HEK293 (cell line): Measurements from ENCODE around the gene PRKCZ.
A peak's percentile ranks its signal among the peaks of the same experiment; 100 is the strongest.

ENCODE experiments used
- BCL11A ChIP-seq: fragments of 450-650 bp; formaldehyde crosslinking; IDR thresholded peaks from 2 replicates; pipeline ENCODE4 v1.5.1; 2016; ENCODE audit warnings: low read depth, missing biosample characterization, missing genetic modification characterization
- INSM2 ChIP-seq: fragments of 450-650 bp; formaldehyde crosslinking; IDR thresholded peaks from 2 replicates; pipeline ENCODE4 v1.5.1; 2016; ENCODE audit warnings: missing biosample characterization, missing genetic modification characterization
- PRDM1 ChIP-seq: fragments of 450-650 bp; formaldehyde crosslinking; IDR thresholded peaks from 2 replicates; pipeline ENCODE4; 2016; ENCODE audit warnings: missing biosample characterization, missing genetic modification characterization
- SCRT1 ChIP-seq: fragments of 450-650 bp; formaldehyde crosslinking; IDR thresholded peaks from 2 replicates; pipeline ENCODE4 v1.5.1; 2016; ENCODE audit warnings: missing biosample characterization, missing genetic modification characterization, borderline replicate concordance
- ZBTB20 ChIP-seq: fragments of 450-650 bp; formaldehyde crosslinking; IDR thresholded peaks from 2 replicates; pipeline ENCODE4 v1.5.1; 2016; ENCODE audit warnings: missing biosample characterization, missing genetic modification characterization
- ZBTB48 ChIP-seq: fragments of 450-650 bp; formaldehyde crosslinking; IDR thresholded peaks from 2 replicates; pipeline ENCODE4 v1.5.1; 2016; ENCODE audit warnings: missing biosample characterization, missing genetic modification characterization
- ZBTB49 ChIP-seq: fragments of 450-650 bp; formaldehyde crosslinking; IDR thresholded peaks from 2 replicates; pipeline ENCODE4 v1.5.1; 2016; ENCODE audit warnings: missing biosample characterization, missing genetic modification characterization, low read depth
- ZNF132 ChIP-seq: fragments of 450-650 bp; formaldehyde crosslinking; IDR thresholded peaks from 2 replicates; pipeline ENCODE4 v1.5.1; 2017; ENCODE audit warnings: missing biosample characterization, missing genetic modification characterization, borderline replicate concordance
- ZNF324 ChIP-seq: fragments of 450-650 bp; formaldehyde crosslinking; IDR thresholded peaks from 2 replicates; pipeline ENCODE4 v1.5.1; 2016; ENCODE audit warnings: missing biosample characterization, missing genetic modification characterization
- ZNF341 ChIP-seq: fragments of 450-650 bp; formaldehyde crosslinking; IDR thresholded peaks from 2 replicates; pipeline ENCODE4; 2016; ENCODE audit warnings: low read depth, missing biosample characterization, missing genetic modification characterization
- ZNF350 ChIP-seq: fragments of 450-650 bp; formaldehyde crosslinking; IDR thresholded peaks from 2 replicates; pipeline ENCODE4 v1.5.0; 2017; ENCODE audit warnings: missing biosample characterization, mild to moderate bottlenecking, missing genetic modification characterization
- ZNF544 ChIP-seq: fragments of 450-650 bp; formaldehyde crosslinking; IDR thresholded peaks from 2 replicates; pipeline ENCODE4 v1.5.0; 2017; ENCODE audit warnings: missing biosample characterization, missing genetic modification characterization
- ZNF548 ChIP-seq: fragments of 450-650 bp; formaldehyde crosslinking; IDR thresholded peaks from 2 replicates; pipeline ENCODE4 v1.5.1; 2016; ENCODE audit warnings: missing biosample characterization, missing genetic modification characterization
- ZNF580 ChIP-seq: fragments of 450-650 bp; formaldehyde crosslinking; IDR thresholded peaks from 2 replicates; pipeline ENCODE4 v1.5.1; 2016; ENCODE audit warnings: missing biosample characterization, missing genetic modification characterization
- ZNF623 ChIP-seq: fragments of 450-650 bp; formaldehyde crosslinking; IDR thresholded peaks from 2 replicates; pipeline ENCODE4 v1.5.1; 2016; ENCODE audit warnings: missing biosample characterization, missing genetic modification characterization
- ZNF658 ChIP-seq: fragments of 450-650 bp; formaldehyde crosslinking; IDR thresholded peaks from 2 replicates; pipeline ENCODE4; 2016; ENCODE audit warnings: missing biosample characterization, missing genetic modification characterization
- TF ChIP-seq, protein P1 (sequence below): fragments of 450-650 bp; formaldehyde crosslinking; IDR thresholded peaks from 2 replicates; pipeline ENCODE4 v1.5.1; 2016; ENCODE audit warnings: missing biosample characterization, missing genetic modification characterization
- TF ChIP-seq, protein P2 (sequence below): fragments of 450-650 bp; formaldehyde crosslinking; IDR thresholded peaks from 2 replicates; pipeline ENCODE4 v1.5.1; 2016; ENCODE audit warnings: missing biosample characterization, missing genetic modification characterization
- TF ChIP-seq, protein P3 (sequence below): fragments of 450-650 bp; formaldehyde crosslinking; IDR thresholded peaks from 2 replicates; pipeline ENCODE4 v1.5.1; 2016; ENCODE audit warnings: missing biosample characterization, missing genetic modification characterization
- TF ChIP-seq, protein P4 (sequence below): fragments of 450-650 bp; formaldehyde crosslinking; IDR thresholded peaks from 2 replicates; pipeline ENCODE4 v1.5.1; 2016; ENCODE audit warnings: missing biosample characterization, missing genetic modification characterization
- TF ChIP-seq, protein P5 (sequence below): fragments of 450-650 bp; formaldehyde crosslinking; IDR thresholded peaks from 2 replicates; pipeline ENCODE4 v1.5.1; 2016; ENCODE audit warnings: missing biosample characterization, missing genetic modification characterization, low read depth
- TF ChIP-seq, protein P6 (sequence below): fragments of 450-650 bp; formaldehyde crosslinking; IDR thresholded peaks from 2 replicates; pipeline ENCODE4 v1.5.1; 2016; ENCODE audit warnings: missing biosample characterization, missing genetic modification characterization, borderline replicate concordance

The PRKCZ gene

GRCh38 chr1:2212532-2213491 is 162.6 kb downstream of the PRKCZ start (continued):
- TF ChIP-seq ZNF350: no peak
- TF ChIP-seq, protein P1, sequence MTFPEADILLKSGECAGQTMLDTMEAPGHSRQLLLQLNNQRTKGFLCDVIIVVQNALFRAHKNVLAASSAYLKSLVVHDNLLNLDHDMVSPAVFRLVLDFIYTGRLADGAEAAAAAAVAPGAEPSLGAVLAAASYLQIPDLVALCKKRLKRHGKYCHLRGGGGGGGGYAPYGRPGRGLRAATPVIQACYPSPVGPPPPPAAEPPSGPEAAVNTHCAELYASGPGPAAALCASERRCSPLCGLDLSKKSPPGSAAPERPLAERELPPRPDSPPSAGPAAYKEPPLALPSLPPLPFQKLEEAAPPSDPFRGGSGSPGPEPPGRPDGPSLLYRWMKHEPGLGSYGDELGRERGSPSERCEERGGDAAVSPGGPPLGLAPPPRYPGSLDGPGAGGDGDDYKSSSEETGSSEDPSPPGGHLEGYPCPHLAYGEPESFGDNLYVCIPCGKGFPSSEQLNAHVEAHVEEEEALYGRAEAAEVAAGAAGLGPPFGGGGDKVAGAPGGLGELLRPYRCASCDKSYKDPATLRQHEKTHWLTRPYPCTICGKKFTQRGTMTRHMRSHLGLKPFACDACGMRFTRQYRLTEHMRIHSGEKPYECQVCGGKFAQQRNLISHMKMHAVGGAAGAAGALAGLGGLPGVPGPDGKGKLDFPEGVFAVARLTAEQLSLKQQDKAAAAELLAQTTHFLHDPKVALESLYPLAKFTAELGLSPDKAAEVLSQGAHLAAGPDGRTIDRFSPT (tag by site-specific recombination): peak; percentile 88
- no peak for TF ChIP-seq ZNF544 (tag by site-specific recombination)
- TF ChIP-seq ZNF658 (tag by site-specific recombination): no peak
- no peak for TF ChIP-seq SCRT1 (tag by site-specific recombination)
- TF ChIP-seq, protein P2, sequence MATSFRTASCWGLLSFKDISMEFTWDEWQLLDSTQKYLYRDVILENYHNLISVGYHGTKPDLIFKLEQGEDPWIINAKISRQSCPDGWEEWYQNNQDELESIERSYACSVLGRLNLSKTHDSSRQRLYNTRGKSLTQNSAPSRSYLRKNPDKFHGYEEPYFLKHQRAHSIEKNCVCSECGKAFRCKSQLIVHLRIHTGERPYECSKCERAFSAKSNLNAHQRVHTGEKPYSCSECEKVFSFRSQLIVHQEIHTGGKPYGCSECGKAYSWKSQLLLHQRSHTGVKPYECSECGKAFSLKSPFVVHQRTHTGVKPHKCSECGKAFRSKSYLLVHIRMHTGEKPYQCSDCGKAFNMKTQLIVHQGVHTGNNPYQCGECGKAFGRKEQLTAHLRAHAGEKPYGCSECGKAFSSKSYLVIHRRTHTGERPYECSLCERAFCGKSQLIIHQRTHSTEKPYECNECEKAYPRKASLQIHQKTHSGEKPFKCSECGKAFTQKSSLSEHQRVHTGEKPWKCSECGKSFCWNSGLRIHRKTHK: no peak
- TF ChIP-seq ZNF341: no peak; the same call in 1 of the 2 replicates
- peak; percentile 31; the same call in 1 of the 2 replicates for TF ChIP-seq ZNF324 (tag by site-specific recombination)
- peak; percentile 77 for TF ChIP-seq ZBTB20 (tag by site-specific recombination)
- peak; percentile 48 for TF ChIP-seq PRDM1 (tag by site-specific recombination)
- TF ChIP-seq, protein P3, sequence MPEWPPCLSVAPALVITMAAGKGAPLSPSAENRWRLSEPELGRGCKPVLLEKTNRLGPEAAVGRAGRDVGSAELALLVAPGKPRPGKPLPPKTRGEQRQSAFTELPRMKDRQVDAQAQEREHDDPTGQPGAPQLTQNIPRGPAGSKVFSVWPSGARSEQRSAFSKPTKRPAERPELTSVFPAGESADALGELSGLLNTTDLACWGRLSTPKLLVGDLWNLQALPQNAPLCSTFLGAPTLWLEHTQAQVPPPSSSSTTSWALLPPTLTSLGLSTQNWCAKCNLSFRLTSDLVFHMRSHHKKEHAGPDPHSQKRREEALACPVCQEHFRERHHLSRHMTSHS: no peak
- TF ChIP-seq, protein P4, sequence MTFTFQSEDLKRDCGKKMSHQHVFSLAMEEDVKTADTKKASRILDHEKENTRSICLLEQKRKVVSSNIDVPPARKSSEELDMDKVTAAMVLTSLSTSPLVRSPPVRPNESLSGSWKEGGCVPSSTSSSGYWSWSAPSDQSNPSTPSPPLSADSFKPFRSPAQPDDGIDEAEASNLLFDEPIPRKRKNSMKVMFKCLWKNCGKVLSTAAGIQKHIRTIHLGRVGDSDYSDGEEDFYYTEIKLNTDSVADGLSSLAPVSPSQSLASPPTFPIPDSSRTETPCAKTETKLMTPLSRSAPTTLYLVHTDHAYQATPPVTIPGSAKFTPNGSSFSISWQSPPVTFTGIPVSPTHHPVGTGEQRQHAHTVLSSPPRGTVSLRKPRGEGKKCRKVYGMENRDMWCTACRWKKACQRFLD (tag by site-specific recombination): no peak
- TF ChIP-seq, protein P5, sequence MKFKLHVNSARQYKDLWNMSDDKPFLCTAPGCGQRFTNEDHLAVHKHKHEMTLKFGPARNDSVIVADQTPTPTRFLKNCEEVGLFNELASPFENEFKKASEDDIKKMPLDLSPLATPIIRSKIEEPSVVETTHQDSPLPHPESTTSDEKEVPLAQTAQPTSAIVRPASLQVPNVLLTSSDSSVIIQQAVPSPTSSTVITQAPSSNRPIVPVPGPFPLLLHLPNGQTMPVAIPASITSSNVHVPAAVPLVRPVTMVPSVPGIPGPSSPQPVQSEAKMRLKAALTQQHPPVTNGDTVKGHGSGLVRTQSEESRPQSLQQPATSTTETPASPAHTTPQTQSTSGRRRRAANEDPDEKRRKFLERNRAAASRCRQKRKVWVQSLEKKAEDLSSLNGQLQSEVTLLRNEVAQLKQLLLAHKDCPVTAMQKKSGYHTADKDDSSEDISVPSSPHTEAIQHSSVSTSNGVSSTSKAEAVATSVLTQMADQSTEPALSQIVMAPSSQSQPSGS: peak; percentile 99
- no peak for TF ChIP-seq ZNF623 (tag by site-specific recombination)
- no peak for TF ChIP-seq ZNF548 (tag by site-specific recombination)
- no peak for TF ChIP-seq ZNF132
- TF ChIP-seq ZBTB48 (tag by site-specific recombination): peak; percentile 93
- TF ChIP-seq INSM2 (tag by site-specific recombination): no peak
- TF ChIP-seq, protein P6, sequence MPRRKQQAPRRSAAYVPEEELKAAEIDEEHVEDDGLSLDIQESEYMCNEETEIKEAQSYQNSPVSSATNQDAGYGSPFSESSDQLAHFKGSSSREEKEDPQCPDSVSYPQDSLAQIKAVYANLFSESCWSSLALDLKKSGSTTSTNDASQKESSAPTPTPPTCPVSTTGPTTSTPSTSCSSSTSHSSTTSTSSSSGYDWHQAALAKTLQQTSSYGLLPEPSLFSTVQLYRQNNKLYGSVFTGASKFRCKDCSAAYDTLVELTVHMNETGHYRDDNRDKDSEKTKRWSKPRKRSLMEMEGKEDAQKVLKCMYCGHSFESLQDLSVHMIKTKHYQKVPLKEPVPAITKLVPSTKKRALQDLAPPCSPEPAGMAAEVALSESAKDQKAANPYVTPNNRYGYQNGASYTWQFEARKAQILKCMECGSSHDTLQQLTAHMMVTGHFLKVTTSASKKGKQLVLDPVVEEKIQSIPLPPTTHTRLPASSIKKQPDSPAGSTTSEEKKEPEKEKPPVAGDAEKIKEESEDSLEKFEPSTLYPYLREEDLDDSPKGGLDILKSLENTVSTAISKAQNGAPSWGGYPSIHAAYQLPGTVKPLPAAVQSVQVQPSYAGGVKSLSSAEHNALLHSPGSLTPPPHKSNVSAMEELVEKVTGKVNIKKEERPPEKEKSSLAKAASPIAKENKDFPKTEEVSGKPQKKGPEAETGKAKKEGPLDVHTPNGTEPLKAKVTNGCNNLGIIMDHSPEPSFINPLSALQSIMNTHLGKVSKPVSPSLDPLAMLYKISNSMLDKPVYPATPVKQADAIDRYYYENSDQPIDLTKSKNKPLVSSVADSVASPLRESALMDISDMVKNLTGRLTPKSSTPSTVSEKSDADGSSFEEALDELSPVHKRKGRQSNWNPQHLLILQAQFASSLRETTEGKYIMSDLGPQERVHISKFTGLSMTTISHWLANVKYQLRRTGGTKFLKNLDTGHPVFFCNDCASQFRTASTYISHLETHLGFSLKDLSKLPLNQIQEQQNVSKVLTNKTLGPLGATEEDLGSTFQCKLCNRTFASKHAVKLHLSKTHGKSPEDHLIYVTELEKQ (tag by site-specific recombination): no peak
- TF ChIP-seq BCL11A: no peak
- no peak for TF ChIP-seq ZNF580
- no peak for TF ChIP-seq ZBTB49
